Fibroblast of villous mesenchyme (primary cell): ENCODE results near the gene P2RX4. TPM values are rescaled to one million over a fixed set of nuclear protein-coding genes. Genes with fewer than 3 reads are reported as not detected.

Experiments used
- DNase-seq: peaks from one replicate; pipeline ENCODE4 v3.0.0-alpha.2; 2010; ENCODE audit warnings: low read depth
- H3K4me3 ChIP-seq: 2 replicates; pipeline ENCODE4 v1.5.1; 2011; ENCODE audit warnings: low read depth, mild to moderate bottlenecking, low read length
- CTCF ChIP-seq: IDR thresholded peaks from 2 replicates; pipeline ENCODE4 v1.5.1; 2012; ENCODE audit warnings: low read depth, mild to moderate bottlenecking, low read length; ENCODE audit not compliant: insufficient read depth
- total RNA-seq: library from RNA; depleted of rRNA; stranded (reverse); fragments of >200 nt; gene quantifications from 2 replicates; pipeline ENCODE4 v1.2.3, GENCODE V29; 2012

The P2RX4 gene
- total RNA-seq, 1 donor, result 15.1 TPM

- H3K4me3 ChIP-seq, result no peak overlapping the region
- TF ChIP-seq CTCF, result no peak
- DNase-seq, result peak; percentile 60
Measured at GRCh38 chr12:121181181-121181580, 28.7 kb upstream of the P2RX4 start.

- H3K4me3 ChIP-seq, result no peak overlapping the region
- no peak for DNase-seq
- TF ChIP-seq CTCF, result no peak
Measured at GRCh38 chr12:121182222-121182893, 27.6 kb upstream of the P2RX4 start.

DNA sequence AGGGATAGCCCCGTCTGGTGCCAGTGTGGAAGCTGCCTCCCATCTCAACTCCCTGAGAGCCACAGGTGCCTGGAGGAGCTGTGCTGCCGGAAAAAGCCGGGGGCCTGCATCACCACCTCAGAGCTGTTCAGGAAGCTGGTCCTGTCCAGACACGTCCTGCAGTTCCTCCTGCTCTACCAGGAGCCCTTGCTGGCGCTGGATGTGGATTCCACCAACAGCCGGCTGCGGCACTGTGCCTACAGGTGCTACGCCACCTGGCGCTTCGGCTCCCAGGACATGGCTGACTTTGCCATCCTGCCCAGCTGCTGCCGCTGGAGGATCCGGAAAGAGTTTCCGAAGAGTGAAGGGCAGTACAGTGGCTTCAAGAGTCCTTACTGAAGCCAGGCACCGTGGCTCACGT, 25.5 kb upstream of the P2RX4 start:
- no peak for TF ChIP-seq CTCF
- no peak for DNase-seq

GRCh38 chr12:121184984-121185889, 24.7 kb upstream of the P2RX4 start:
- TF ChIP-seq CTCF, result no peak
- DNase-seq, result no peak
- H3K4me3 ChIP-seq, result no peak overlapping the region

More for the DNA sequence above, 25.5 kb upstream of the P2RX4 start:
- no peak overlapping the region for H3K4me3 ChIP-seq

GRCh38 chr12:121186826-121187225, 23.1 kb upstream of the P2RX4 start:
- DNase-seq, result no peak
- no peak overlapping the region for H3K4me3 ChIP-seq
- no peak for TF ChIP-seq CTCF

DNA sequence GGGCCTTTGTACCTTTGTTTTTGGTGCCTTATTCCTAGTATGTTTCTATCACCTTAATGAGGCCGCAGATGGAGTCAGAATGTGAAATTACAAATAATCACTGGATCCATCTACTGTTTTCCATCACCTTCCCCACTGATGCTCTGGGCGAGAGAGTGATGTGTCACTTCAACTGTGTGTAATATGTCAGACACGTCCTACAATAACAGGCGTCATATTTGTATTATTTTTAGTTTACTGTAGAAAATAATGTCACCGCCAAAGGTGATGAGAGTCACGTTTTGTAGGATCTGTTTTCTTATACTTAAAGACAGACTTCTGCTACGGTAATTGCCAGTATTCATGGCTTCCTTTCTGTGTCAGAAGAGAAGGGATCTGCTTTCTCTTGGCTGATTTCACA, 22.4 kb upstream of the P2RX4 start:
- no peak for TF ChIP-seq CTCF
- no peak for DNase-seq

More for the DNA sequence above, 22.4 kb upstream of the P2RX4 start:
- no peak overlapping the region for H3K4me3 ChIP-seq
